ENCODE data around the gene CHD5. TPM values are rescaled to one million over a fixed set of nuclear protein-coding genes. Genes with fewer than 3 reads are reported as not detected.
"Not testable (repeated sequence)": the region's sequence is repeated elsewhere in the genome, so short reads cannot be mapped to it uniquely, and the experiment has no call there.

Gene CHD5
- polyA plus RNA-seq, 1 donor = 2.6 TPM

- no CpG with 5 or more reads among the region's 7 CpGs for WGBS (ENCODE audit: insufficient coverage, low lambda C conversion rate)
- H3K27ac ChIP-seq (ENCODE audit: low read length); H3K9me3 ChIP-seq (ENCODE audit: control insufficient read depth, low read depth, low read length); H3K36me3 ChIP-seq (ENCODE audit: control insufficient read depth, insufficient read depth, low read length); H3K4me1 ChIP-seq (ENCODE audit: control insufficient read depth, insufficient read depth, low read length); DNase-seq; H3K27me3 ChIP-seq (ENCODE audit: control insufficient read depth, insufficient read depth, low read length); H3K4me3 ChIP-seq (ENCODE audit: low read length): not testable (repeated sequence)
These were observed 116.5 kb downstream of the CHD5 start for GRCh38 chr1:6063532-6064053.

DNA sequence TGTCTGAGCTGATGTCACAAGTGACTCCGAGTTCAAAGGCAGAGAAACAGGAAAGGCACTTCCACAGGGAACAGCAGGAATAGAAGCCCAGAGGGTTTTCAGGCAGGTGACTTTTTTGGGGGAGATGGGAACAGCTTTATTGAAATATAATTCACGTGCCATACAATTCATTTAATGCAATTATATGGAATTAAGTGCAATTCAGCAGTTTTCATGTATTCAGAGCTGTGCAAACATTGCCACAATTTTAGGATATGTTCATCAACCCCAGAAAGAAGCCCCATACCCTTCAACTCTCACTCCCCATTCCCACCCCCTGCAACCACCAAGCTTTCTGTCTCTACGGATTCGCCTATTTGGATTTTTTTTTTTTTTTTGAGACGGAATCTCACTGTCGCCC, 117.5 kb downstream of the CHD5 start:
- Histone ChIP-seq H3K27me3 (ENCODE audit: control insufficient read depth, insufficient read depth, low read length) (no peaks in the 10 kb centered on the region), H3K27ac (ENCODE audit: low read length) (no peak overlapping the region), H3K4me3 (ENCODE audit: low read length) (no peak overlapping the region), H3K36me3 (ENCODE audit: control insufficient read depth, insufficient read depth, low read length) (peaks cover 3% of the 10 kb centered on the region), H3K4me1 (ENCODE audit: control insufficient read depth, insufficient read depth, low read length) (no peaks in the 10 kb centered on the region), H3K9me3 (ENCODE audit: control insufficient read depth, low read depth, low read length) (no peaks in the 10 kb centered on the region)
- DNase-seq = no peak
- WGBS (ENCODE audit: insufficient coverage, low lambda C conversion rate) = no CpG with 5 or more reads among the region's 6 CpGs

DNA sequence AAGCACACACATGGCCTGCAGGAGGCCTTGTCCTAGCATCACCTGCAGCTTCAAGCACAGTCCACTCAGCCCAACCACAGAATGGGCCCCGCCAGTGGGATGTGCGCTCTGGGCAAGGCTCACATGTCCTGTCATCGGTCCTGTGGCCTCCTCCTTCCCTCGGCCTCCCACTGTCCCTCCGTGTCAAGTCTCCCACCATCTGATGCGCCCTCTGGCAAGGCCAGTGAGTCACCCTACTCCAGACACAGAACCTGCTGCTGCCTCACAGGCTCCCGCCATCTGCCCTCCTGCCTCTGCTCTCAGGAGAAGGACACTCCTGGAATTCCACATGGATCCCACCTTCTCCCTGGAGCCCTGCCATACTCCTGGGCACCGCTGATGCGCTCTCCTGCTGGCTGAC, 120.3 kb downstream of the CHD5 start:
- WGBS (ENCODE audit: insufficient coverage, low lambda C conversion rate) = 100% methylated on average over 1 of the region's 9 CpGs
- Histone ChIP-seq H3K4me1 (ENCODE audit: control insufficient read depth, insufficient read depth, low read length) (peaks cover 8% of the 10 kb centered on the region), H3K27me3 (ENCODE audit: control insufficient read depth, insufficient read depth, low read length) (no peaks in the 10 kb centered on the region), H3K4me3 (ENCODE audit: low read length) (no peak overlapping the region), H3K9me3 (ENCODE audit: control insufficient read depth, low read depth, low read length) (no peaks in the 10 kb centered on the region), H3K27ac (ENCODE audit: low read length) (no peak overlapping the region), H3K36me3 (ENCODE audit: control insufficient read depth, insufficient read depth, low read length) (peaks cover 3% of the 10 kb centered on the region)
- DNase-seq = no peak

GRCh38 chr1:6057170-6057845, 122.8 kb downstream of the CHD5 start:
- Histone ChIP-seq H3K4me3 (ENCODE audit: low read length) (no peak overlapping the region), H3K36me3 (ENCODE audit: control insufficient read depth, insufficient read depth, low read length) (peaks cover 3% of the 10 kb centered on the region), H3K9me3 (ENCODE audit: control insufficient read depth, low read depth, low read length) (no peaks in the 10 kb centered on the region), H3K27ac (ENCODE audit: low read length) (no peak overlapping the region), H3K4me1 (ENCODE audit: control insufficient read depth, insufficient read depth, low read length) (peaks cover 8% of the 10 kb centered on the region), H3K27me3 (ENCODE audit: control insufficient read depth, insufficient read depth, low read length) (no peaks in the 10 kb centered on the region)
- WGBS (ENCODE audit: insufficient coverage, low lambda C conversion rate) = no CpG with 5 or more reads among the region's 9 CpGs
- peak in 1 of 2 donors; percentile 63 for DNase-seq

DNA sequence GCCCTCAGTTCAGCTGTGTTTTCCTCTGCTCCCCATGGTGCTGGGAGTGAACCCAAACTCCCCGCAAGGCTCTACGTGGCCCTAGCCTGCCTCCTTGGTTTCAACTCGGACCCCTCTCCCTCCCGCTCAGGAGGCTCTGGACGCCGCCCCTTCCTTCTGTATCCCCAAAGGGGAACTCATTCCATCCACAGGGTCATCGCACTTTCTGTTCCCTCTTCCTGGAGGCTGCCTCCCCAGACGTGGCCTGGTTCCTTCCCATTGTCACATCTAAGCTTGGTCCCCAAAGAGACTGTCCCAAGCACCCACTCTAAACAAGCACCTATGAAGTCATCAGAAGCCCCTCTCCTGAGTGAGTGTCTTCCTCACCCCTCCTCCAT, 123.6 kb downstream of the CHD5 start:
- WGBS (ENCODE audit: insufficient coverage, low lambda C conversion rate) = 83% methylated on average over 1 of the region's 8 CpGs
- Histone ChIP-seq H3K9me3 (ENCODE audit: control insufficient read depth, low read depth, low read length) (no peaks in the 10 kb centered on the region), H3K36me3 (ENCODE audit: control insufficient read depth, insufficient read depth, low read length) (peaks cover 3% of the 10 kb centered on the region), H3K4me3 (ENCODE audit: low read length) (no peak overlapping the region), H3K27me3 (ENCODE audit: control insufficient read depth, insufficient read depth, low read length) (no peaks in the 10 kb centered on the region), H3K27ac (ENCODE audit: low read length) (no peak overlapping the region), H3K4me1 (ENCODE audit: control insufficient read depth, insufficient read depth, low read length) (peaks cover 8% of the 10 kb centered on the region)
- DNase-seq = no peak

- no peaks in the 10 kb centered on the region for H3K36me3 ChIP-seq (ENCODE audit: control insufficient read depth, insufficient read depth, low read length)
- no peaks in the 10 kb centered on the region for H3K27me3 ChIP-seq (ENCODE audit: control insufficient read depth, insufficient read depth, low read length)
- H3K4me1 ChIP-seq (ENCODE audit: control insufficient read depth, insufficient read depth, low read length) = peaks cover 8% of the 10 kb centered on the region
- no peak overlapping the region for H3K4me3 ChIP-seq (ENCODE audit: low read length)
- H3K27ac ChIP-seq (ENCODE audit: low read length) = no peak overlapping the region
- H3K9me3 ChIP-seq (ENCODE audit: control insufficient read depth, low read depth, low read length) = no peaks in the 10 kb centered on the region
- DNase-seq = no peak
- no CpG with 5 or more reads among the region's 6 CpGs for WGBS (ENCODE audit: insufficient coverage, low lambda C conversion rate)
These were observed 125.5 kb downstream of the CHD5 start for GRCh38 chr1:6054596-6054995.

GRCh38 chr1:6053206-6053546, 126.9 kb downstream of the CHD5 start:
- no peaks in the 10 kb centered on the region for H3K9me3 ChIP-seq (ENCODE audit: control insufficient read depth, low read depth, low read length)
- no peaks in the 10 kb centered on the region for H3K27me3 ChIP-seq (ENCODE audit: control insufficient read depth, insufficient read depth, low read length)
- no peak overlapping the region for H3K27ac ChIP-seq (ENCODE audit: low read length)
- no peak overlapping the region for H3K4me3 ChIP-seq (ENCODE audit: low read length)
- H3K36me3 ChIP-seq (ENCODE audit: control insufficient read depth, insufficient read depth, low read length) = no peaks in the 10 kb centered on the region
- peaks cover 8% of the 10 kb centered on the region for H3K4me1 ChIP-seq (ENCODE audit: control insufficient read depth, insufficient read depth, low read length)
- 17% methylated on average over 1 of the region's 8 CpGs for WGBS (ENCODE audit: insufficient coverage, low lambda C conversion rate)
- DNase-seq = no peak

DNA sequence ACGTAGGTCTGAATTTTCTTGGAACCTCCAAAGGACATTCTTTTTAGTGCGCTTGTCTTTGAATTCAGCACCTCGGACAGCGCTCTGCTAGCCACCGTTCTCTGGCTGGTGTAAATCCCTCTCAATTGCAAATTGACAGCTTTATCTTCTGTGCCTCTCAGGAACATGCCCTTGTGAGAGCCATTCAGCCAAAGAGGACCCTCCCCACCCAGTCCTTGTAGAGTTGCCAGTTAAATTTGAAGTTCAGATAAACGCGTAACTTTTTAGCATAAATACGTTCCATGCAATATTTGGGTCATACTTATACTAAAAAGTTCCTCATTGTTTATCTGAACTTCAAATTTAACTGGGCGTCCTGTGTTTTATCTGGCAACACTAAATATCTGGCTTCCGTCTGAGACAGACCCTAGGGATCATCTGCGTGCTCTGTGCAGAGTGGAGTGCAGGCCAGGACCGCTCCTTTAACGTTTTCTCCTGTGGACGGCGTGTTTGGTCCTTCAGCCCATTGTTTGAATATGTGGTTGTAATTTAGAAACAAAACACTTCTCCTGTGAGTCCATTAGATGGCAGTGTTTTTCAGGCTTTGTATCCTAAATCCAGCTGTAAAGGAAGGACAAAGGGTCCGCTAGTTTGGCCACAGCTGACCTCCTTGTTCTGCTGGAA, 127.4 kb downstream of the CHD5 start:
- Histone ChIP-seq H3K4me1 (ENCODE audit: control insufficient read depth, insufficient read depth, low read length) (peaks cover 8% of the 10 kb centered on the region), H3K27ac (ENCODE audit: low read length) (no peak overlapping the region), H3K27me3 (ENCODE audit: control insufficient read depth, insufficient read depth, low read length) (no peaks in the 10 kb centered on the region), H3K9me3 (ENCODE audit: control insufficient read depth, low read depth, low read length) (no peaks in the 10 kb centered on the region), H3K4me3 (ENCODE audit: low read length) (no peak overlapping the region), H3K36me3 (ENCODE audit: control insufficient read depth, insufficient read depth, low read length) (no peaks in the 10 kb centered on the region)
- DNase-seq = peak; percentile 33 to 61
- WGBS (ENCODE audit: insufficient coverage, low lambda C conversion rate) = 10% methylated on average over 2 of the region's 16 CpGs

Other genes with a start within 250 kb of the CHD5 start
- gene NPHP4, start 187.9 kb downstream of the CHD5 start, polyA plus RNA-seq = 11.4 TPM
- 27.9 TPM for gene KCNAB2, start 134.4 kb downstream of the CHD5 start, polyA plus RNA-seq
- gene RPL22, start 19.3 kb upstream of the CHD5 start, polyA plus RNA-seq = 1,131 TPM
- 44.5 TPM for gene RNF207, start 25.8 kb upstream of the CHD5 start, polyA plus RNA-seq
- 50.3 TPM for gene ICMT, start 55.6 kb upstream of the CHD5 start, polyA plus RNA-seq
- gene HES3, start 63.9 kb upstream of the CHD5 start, polyA plus RNA-seq = not detected
- 19.0 TPM for gene GPR153, start 80.8 kb upstream of the CHD5 start, polyA plus RNA-seq
- gene ACOT7, start 213.4 kb upstream of the CHD5 start, polyA plus RNA-seq = 28.8 TPM
- 0.75 TPM for gene HES2, start 239.6 kb upstream of the CHD5 start, polyA plus RNA-seq
- gene ESPN, start 244.5 kb upstream of the CHD5 start, polyA plus RNA-seq = 256 TPM

Measured in large intestine (tissue), 3 donors.